Kidney (tissue), 14 donors: ENCODE data around the gene BTD. TPM values are rescaled to one million over a fixed set of nuclear protein-coding genes. Genes with fewer than 3 reads are reported as not detected.

Source experiments
- DNase-seq, 5 donors: peaks; one replicate each; pipeline ENCODE4 v3.0.0-alpha.2; 2013 to 2020
- FAIRE-seq: peaks from 2 replicates; lab custom pipeline; 2012; peaks lifted over from hg19 to GRCh38; lab: Jason Lieb, UNC
- H3K27ac ChIP-seq, 2 donors: one replicate each; pipeline ENCODE4 v1.7.0; 2013; ENCODE audit warnings: low read depth in 2 of 2, low read length in 2 of 2, inconsistent platforms in 1 of 2
- H3K27me3 ChIP-seq: one replicate; pipeline ENCODE4 v1.7.1; 2013; ENCODE audit warnings: low read length, inconsistent platforms; ENCODE audit not compliant: control insufficient read depth, insufficient read depth
- H3K36me3 ChIP-seq, 3 donors: one replicate each; pipeline versions ENCODE4 v1.7.0 to v1.7.1; 2013; ENCODE audit warnings: low read length in 3 of 3, control low read depth in 1 of 3, inconsistent platforms in 1 of 3; ENCODE audit not compliant: insufficient read depth in 3 of 3, control insufficient read depth in 2 of 3
- H3K4me1 ChIP-seq, 3 donors: one replicate each; pipeline versions ENCODE4 v1.7.0 to v1.7.1; 2013; ENCODE audit warnings: low read length in 3 of 3, inconsistent platforms in 1 of 3, low read depth in 1 of 3; ENCODE audit not compliant: control insufficient read depth in 2 of 3, insufficient read depth in 2 of 3
- H3K4me3 ChIP-seq, 3 donors: one replicate each; pipeline versions ENCODE4 v1.7.0 to v1.8.1; 2013; ENCODE audit warnings: low read length in 3 of 3, control low read depth in 1 of 3, inconsistent platforms in 1 of 3
- H3K9ac ChIP-seq, 3 donors: one replicate each; pipeline versions ENCODE4 v1.7.0 to v1.7.1; 2013; ENCODE audit warnings: low read length in 3 of 3, control low read depth in 1 of 3, inconsistent platforms in 1 of 3
- H3K9me3 ChIP-seq, 3 donors: one replicate each; pipeline versions ENCODE4 v1.7.0 to v1.7.1; 2013; ENCODE audit warnings: low read length in 3 of 3, control low read depth in 1 of 3, inconsistent platforms in 1 of 3; ENCODE audit not compliant: control insufficient read depth in 2 of 3, insufficient read depth in 1 of 3
- CTCF ChIP-seq: IDR thresholded peaks from 3 replicates; pipeline ENCODE4 v1.5.1; 2012; ENCODE audit warnings: mild to moderate bottlenecking, moderate library complexity, borderline replicate concordance; ENCODE audit not compliant: insufficient read depth; ENCODE audit errors: extremely low read depth
- intact Hi-C: fragments of 100-400 bp; cut with DNase I; formaldehyde crosslinking; loops from one replicate; pipeline ENCODE4 v1.11.1; 2022
- polyA plus RNA-seq: library from polyadenylated mRNA; stranded (reverse); fragments of 350-450 nt; fragmentation: Illumina TruSeq; extraction: RNeasy Lipid Tissue Mini Kit (QIAGEN cat#74804); gene quantifications from one replicate; pipeline ENCODE4 v1.2.3, GENCODE V29; 2014; ENCODE audit warnings: low read depth, low replicate concordance; ENCODE audit not compliant: insufficient read depth
- total RNA-seq: library from RNA; stranded (reverse); fragmentation: NEBNext Ultra II Directional; extraction: Animal tissue kit (Norgen Biotek cat#: 25700); gene quantifications from one replicate; pipeline ENCODE4 v1.2.1, GENCODE V29; 2021
- donor health status: control.
- donor health status: control.
- donor health status: control.
- donor health status: control.
- donor health status: control.
- donor health status: DM: yes; HTN: yes; CAD: no.
- donor health status: Normal renal cell carcinoma (clear cell type).

Gene BTD
- total and polyA plus RNA-seq, 2 donors from 2014 or later, result 22.7 to 37.2 TPM

DNA sequence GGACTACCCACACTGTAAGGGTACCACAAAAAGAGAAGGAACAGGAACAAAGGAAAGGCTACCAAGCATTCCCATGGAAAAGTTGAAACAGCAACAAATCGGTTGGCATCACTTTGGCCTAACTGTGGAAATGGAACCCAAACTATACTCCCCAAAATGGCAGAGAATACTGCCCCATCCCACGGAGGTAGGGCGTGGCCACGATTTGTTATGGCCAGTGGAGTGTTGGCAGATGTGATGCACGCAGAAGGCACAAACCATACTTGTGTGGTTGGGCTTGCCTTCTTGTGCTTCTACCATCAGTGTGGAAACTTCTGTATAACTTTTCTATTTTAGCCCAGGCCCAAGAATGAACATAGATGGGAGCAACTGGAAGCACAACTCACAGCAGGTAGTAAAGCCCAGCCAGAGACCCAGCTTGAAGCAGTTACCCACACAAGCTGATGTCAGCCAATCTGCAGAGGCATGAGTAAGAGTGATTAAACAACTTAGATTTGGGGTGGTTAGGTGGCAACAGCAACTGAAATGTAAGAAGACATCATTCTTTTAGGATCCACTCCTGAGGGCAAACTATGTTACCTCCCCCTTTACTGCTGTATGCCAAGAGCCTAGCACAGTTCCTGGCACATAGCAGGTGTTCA lies 64.1 kb downstream of the BTD start:
- H3K4me3 ChIP-seq, result no peak overlapping the region
- peaks cover 0 to 11% (median 8%) of the 10 kb centered on the region in 3 donors for H3K36me3 ChIP-seq
- H3K9me3 ChIP-seq, result no peaks in the 10 kb centered on the region
- no peak overlapping the region for H3K9ac ChIP-seq
- no peaks in the 10 kb centered on the region for H3K27me3 ChIP-seq
- no peak overlapping the region for H3K27ac ChIP-seq
- intact Hi-C loops, result no loop called here
- no peak for TF ChIP-seq CTCF
- DNase-seq, result no peak
- H3K4me1 ChIP-seq, result no peaks in the 10 kb centered on the region
- no peak for FAIRE-seq

GRCh38 chr3:15666277-15666676 lies 64.7 kb downstream of the BTD start:
- DNase-seq, result no peak
- intact Hi-C loops, result no loop called here
- no peak overlapping the region for H3K9ac ChIP-seq

GRCh38 chr3:15667484-15667883 lies 65.9 kb downstream of the BTD start:
- H3K27me3 ChIP-seq, result no peaks in the 10 kb centered on the region
- H3K4me3 ChIP-seq, result no peak overlapping the region
- TF ChIP-seq CTCF, result no peak
- H3K36me3 ChIP-seq, result peaks cover 0 to 11% (median 8%) of the 10 kb centered on the region in 3 donors
- no peak for FAIRE-seq
- H3K4me1 ChIP-seq, result no peaks in the 10 kb centered on the region
- H3K27ac ChIP-seq, result no peak overlapping the region
- DNase-seq, result no peak
- H3K9ac ChIP-seq, result no peak overlapping the region
- intact Hi-C loops, result no loop called here
- H3K9me3 ChIP-seq, result no peaks in the 10 kb centered on the region

More at GRCh38 chr3:15666277-15666676, 64.7 kb downstream of the BTD start:
- Histone ChIP-seq H3K27ac (no peak overlapping the region), H3K9me3 (no peaks in the 10 kb centered on the region), H3K4me3 (no peak overlapping the region), H3K36me3 (peaks cover 0 to 11% (median 8%) of the 10 kb centered on the region in 3 donors), H3K4me1 (no peaks in the 10 kb centered on the region), H3K27me3 (no peaks in the 10 kb centered on the region)
- TF ChIP-seq CTCF, result no peak
- FAIRE-seq, result no peak

DNA sequence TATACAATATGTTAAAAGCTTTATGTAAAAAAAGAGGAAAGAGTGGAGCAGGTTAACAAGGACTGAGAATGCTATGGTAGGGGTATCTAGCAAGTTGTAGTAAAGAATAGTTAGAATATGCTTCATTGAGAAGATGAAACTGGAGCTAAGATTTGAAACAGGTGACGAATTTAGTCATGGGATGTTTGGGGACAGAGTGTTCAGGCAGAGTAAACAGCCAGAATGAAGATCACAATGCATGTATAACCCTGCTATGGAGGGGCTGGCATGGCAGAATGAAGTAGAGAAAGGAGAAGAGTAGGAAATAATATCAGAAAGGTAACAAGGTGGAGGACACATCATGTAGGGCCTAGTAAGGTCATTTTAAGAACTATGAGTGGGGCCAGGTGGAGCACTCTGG lies 72.0 kb downstream of the BTD start:
- FAIRE-seq (no peak), DNase-seq (no peak)
- H3K4me3 ChIP-seq, result no peak overlapping the region
- no peak overlapping the region for H3K9ac ChIP-seq
- no peaks in the 10 kb centered on the region for H3K27me3 ChIP-seq
- no peaks in the 10 kb centered on the region for H3K4me1 ChIP-seq
- no peak overlapping the region for H3K27ac ChIP-seq
- H3K9me3 ChIP-seq, result no peaks in the 10 kb centered on the region
- intact Hi-C loops, result no loop called here
- peaks cover 3 to 24% (median 21%) of the 10 kb centered on the region in 3 donors for H3K36me3 ChIP-seq
- no peak for TF ChIP-seq CTCF
